Limb (tissue), 2 donors: ENCODE results near the gene ZNF148.

ENCODE experiments used
- DNase-seq, 2 donors: peaks; one replicate each; pipeline ENCODE4 v3.0.0-alpha.2; 2016; ENCODE audit errors: extremely low spot score in 2 of 2

ZNF148 gene

GRCh38 chr3:125229707-125230106 is 145.4 kb downstream of the ZNF148 start:
- no peak for DNase-seq

- no peak for DNase-seq
These were observed 146.0 kb downstream of the ZNF148 start for GRCh38 chr3:125229168-125229567.

- DNase-seq: no peak
These were observed 153.3 kb downstream of the ZNF148 start for GRCh38 chr3:125221831-125222230.

DNA sequence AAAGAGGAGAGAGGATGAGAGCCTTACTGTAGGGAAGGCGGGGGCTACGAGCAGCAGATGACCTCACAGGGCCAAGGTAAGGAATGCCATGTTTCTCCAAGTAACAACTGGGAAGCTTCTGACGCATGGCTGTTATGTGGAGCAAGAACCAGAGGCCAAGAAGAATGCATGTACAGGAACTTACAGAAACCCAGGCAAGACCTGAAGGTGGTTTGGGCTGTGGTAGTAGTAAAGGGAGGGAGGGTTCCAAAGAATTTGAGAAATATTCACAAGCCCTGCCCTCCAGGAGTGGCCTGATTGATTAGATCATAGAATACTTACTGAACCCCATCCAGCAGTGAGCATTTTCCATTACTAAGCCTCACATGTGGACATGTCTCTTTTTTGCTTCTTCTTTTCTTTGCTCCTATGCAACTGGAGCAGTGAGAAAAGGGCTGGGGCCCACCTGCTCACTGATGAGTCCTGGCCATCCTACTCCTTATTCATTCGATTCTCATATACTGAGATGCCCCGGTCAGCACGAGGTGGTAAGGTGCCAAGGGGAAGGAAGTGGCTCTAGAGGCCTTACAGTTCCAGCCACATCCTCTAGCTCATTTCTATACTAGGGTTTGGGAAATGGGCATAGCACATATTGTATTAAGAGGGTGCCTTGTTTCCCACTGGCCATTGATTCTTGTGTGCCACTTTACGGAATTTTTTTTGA is 154.2 kb downstream of the ZNF148 start:
- DNase-seq: no peak

DNA sequence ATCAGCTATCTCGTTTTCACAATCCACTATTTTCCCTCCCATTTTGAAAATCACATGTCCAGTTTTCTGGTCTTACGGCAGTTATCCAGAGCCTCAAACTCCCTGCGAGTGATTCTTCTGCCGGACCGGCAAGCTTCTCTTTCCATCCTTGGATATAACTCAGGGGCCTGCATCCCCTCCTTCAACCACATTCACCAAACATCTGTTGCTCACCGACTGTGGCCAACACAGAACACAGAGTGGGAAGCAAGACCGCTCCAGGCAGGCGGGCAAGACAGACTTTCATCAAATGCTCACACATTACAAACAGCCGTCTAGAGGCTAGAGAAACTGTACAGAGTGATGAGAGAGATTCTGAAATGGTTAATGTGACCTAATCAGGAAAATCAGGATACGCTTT is 154.9 kb downstream of the ZNF148 start:
- DNase-seq: no peak

DNA sequence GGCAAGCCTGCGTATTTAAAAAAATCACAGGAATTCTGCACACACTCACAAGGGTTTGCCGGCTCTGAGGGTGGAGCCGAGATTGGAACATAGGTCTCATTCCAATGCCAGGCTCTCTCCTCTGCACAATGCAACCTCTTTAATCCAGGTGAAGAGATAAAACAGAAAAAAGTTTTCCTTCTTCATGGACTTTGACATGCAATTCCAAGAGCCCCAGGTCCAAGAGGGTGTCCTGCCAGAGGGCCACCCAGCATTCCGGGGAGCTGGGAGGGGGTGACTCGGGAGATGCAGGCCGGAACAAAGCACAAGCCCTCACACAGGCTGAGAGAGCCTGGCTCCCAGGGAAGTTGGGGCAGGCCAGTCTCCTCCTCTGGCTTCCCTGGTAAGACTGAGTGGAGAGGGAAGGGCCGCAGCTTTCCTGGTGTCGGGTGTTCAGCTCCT is 155.8 kb downstream of the ZNF148 start:
- no peak for DNase-seq

DNA sequence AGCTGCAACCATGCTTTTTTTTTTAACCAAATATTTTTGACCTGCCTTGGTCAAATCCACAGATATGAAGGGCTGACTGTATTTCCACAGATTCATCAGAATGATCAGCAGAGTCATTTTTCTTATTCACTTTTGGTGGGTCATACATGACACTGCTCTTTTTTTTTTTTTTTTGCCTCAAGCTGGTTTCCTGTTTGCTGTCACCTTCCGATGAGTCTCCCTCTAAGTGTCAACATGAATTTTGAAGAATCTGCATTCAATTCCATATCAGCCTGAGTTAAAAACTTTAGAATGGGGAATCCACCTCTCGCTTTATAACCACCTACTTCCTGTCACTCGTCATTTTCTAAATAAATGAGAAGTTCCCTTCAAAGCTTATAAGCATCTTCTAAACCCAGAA is 160.4 kb downstream of the ZNF148 start:
- DNase-seq: no peak

DNA sequence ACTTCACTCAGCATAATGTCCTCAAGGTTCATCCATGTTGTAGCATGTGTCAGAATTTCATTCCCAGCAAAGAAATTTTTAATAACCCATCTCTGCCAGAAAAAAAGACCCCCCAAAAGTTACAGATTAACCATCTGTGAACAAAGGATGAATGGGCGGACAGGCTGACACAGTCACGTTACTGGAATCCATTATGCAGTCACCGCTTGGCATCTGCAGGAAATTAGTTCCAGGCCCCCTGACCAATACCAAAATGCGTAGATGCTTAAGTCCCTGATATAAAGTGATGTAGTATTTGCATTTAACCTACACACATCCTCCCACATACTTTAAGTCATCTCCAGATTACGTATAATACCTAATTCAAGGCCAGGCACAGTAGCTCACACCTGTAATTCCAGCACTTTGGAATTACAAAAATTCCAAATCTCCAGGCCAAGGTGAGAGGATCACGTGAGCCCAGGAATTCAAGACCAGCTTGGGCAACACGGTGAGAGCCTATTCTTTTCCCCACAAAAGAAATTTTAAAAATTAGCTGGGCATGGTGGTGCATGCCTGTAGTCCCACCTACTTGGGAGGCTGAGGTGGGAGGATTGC is 161.1 kb downstream of the ZNF148 start:
- DNase-seq: peak in 1 of 2 donors; percentile 8

DNA sequence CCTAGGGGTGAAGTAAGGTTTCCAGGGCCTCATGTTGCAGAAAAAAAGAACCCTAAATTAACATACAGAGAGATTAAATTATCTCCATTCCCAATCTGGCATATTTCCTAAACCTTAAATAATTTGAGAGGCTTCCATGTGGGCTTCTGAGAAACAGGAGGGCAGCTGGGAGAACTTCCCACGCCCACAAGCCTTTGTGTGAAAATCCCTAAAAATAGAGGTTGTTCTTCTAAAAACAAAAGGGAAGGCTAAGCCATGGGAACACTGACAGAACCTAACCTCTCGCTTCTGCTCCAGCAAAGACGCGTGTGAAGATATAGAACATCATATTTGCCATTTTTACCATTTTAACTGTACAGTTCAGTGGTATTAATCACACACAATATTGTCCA is 161.8 kb downstream of the ZNF148 start:
- no peak for DNase-seq

DNA sequence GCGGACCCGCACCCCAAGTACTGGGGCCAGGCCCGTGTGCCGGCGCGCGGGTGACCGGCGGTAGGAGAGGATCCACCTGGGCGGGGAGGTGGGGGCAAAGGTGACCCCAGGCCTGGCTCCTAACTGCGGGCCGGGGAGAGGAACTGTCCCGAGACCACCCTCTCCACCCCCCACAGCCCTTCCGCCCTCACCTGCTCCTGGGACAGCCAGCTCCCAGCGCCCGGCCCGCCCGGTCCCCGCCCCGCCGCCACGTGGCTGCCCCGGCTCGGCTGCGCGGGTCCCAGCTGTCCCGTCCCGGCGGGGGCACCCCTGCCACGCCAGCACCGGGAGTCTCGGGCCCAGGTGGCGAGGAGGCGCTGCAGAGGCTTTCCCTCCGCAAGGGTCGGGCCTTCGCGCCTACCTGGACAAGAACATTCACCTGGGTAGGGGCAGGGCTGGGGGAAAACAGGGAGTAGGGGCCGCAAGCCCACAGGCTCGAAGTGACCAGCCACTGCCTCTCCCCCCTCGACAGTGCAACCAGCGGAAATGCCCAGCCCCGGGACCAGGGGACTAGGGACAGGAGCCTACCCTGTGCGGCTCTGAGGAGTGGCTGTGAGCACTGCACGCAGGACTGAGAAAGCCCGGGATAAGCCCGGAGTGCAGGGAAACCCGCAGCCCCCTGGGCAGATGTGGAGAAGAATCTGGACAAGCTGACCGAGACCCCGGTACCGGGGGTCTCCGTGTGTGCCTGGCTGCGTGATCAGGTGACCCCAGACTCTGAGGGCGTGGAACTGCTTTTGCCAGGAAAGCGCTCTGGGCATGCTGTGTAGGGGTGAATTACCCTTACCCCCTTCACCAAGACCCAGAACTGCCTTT is 162.4 kb downstream of the ZNF148 start, which contains the start of gene SLC12A8:
Gene SLC12A8 (minus strand): TSS at position 240 of the 855 bp plus-strand sequence. CDS start 1,399 bp downstream, outside the sequence.
- peak in 1 of 2 donors; percentile 51 for DNase-seq

GRCh38 chr3:125212091-125212508 is 163.0 kb downstream of the ZNF148 start:
- peak in 1 of 2 donors; percentile 53 for DNase-seq

DNA sequence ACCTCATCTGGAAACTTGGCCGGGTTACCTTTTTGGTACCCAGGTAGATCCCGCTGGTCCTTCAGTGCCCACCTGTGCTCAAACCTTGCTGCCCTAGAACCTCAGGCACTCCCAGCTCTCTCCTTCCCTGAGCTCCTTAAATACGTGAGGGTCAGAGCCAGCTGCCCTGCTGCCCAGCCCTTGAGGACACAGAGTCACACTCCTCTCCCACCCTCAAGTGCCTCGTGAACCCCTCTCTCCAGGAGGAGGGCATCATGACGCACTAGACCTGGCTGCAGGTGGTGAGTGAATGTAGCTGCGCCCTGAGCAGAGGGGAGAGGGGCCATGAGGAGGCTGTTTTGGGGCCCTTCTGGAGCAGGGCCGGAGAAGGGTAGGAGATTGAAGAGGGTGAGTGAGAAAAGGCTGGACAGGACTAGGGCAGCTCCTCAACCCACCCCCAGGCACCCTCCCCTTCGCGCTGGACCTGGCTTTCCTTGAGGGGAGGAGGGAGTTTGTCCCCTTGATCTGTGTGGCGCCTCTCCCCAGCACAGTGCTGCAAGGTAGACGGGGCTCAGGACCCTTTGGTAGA is 163.5 kb downstream of the ZNF148 start:
- DNase-seq: no peak

DNA sequence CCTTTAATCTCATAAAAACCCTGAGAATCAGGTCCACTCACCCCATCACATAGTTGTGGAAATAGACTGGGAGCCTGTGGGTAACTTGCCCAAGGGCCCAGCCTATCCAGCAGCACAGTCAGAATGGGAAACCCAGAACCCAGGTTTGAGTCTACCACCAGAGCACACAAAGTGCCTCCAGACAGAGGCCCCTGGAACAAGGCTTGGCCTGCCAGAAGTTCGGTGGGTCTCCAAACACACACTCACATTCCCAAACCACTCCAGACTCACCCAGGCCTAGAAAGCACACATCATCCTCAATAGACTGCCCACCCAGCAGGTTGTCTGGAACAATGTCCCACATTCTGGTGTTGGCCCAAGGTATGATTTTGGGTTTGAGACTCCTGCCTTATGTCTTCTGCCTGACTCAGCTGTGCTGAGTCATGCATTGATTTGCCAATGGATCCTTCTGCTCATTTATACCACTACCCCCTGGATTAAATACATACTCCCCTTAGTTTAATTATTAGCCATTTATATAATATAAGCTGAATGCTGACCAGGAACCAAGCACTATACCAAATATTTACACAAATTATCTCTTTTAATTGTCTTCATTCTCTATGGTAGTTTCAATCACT is 167.1 kb downstream of the ZNF148 start:
- DNase-seq: no peak

- DNase-seq: no peak
These were observed 167.6 kb downstream of the ZNF148 start for GRCh38 chr3:125207507-125207906.

GRCh38 chr3:125206934-125207333 is 168.2 kb downstream of the ZNF148 start:
- DNase-seq: no peak

DNA sequence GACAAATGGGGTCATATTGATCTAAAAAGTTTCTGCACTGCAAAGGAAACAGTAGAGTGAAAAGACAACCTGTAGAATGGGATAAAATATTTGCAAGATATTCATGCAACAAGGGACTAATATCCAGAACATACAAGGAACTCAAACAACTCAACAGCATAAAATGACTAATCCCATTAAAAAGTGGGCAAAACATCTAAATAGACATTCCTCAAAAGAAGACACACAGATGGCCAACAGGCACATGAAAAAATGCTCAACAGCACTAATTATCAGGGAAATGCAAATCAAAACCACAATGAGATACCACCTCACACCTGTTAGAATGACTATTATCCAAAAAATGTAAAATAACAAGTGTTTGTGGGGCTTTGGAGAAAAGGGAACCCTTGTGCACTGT is 171.4 kb downstream of the ZNF148 start:
- no peak for DNase-seq

DNA sequence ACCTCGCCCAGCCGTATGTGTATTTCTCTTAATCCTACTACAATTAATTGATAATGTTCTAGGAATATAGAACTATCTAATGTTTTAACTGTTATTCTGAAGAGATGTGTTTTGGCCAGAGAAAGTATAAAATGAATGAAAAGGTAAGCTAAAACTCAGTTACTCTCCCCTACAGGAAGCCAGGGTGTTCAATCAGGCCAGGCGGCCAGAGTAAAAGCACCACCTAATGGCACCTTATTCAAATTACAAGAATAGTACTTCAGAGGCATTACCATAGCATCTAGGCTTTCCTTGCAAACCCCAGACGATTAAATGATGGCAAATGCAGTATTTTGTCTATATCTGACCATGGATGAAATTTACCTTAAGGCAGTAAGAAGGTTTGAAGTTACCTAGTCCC is 172.9 kb downstream of the ZNF148 start:
- no peak for DNase-seq

GRCh38 chr3:125200731-125201139 is 174.4 kb downstream of the ZNF148 start:
- DNase-seq: no peak

DNA sequence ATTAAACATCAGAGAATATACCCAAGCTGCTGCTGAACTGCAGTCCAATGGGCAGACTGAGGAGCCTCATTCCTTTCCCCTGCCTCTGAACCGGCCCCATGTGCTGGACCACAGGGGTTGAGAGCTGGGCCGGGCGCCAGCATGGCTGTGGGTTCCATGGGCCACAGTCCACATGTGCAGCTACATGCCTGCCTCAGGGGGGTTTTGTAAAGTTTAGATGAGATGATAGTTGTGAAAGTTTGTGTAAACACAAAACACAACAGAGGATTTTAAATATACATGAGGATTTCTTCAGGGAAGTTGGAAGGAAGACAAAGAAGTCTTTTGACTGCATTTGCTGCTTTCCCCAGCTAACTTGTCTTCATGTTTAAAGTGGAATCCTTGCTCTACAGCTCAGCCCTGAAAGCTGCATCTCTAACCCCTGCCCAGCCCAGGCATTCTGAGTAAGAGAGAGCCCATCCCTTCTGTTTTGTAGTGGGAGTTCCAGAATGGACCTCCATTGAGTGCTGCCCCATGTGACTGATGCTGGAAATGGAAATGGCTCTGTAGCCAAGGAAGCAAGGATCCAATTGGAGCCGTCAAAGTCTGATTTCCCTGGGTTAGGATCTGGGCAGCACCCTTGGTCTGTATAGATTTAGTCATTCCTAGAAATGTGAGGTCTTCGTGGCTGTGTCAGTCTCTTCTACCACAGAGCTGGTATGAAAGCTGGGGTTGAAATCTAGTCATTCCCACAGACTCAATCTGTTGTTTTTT is 180.1 kb downstream of the ZNF148 start:
- peak; percentile 15 to 54 for DNase-seq

DNA sequence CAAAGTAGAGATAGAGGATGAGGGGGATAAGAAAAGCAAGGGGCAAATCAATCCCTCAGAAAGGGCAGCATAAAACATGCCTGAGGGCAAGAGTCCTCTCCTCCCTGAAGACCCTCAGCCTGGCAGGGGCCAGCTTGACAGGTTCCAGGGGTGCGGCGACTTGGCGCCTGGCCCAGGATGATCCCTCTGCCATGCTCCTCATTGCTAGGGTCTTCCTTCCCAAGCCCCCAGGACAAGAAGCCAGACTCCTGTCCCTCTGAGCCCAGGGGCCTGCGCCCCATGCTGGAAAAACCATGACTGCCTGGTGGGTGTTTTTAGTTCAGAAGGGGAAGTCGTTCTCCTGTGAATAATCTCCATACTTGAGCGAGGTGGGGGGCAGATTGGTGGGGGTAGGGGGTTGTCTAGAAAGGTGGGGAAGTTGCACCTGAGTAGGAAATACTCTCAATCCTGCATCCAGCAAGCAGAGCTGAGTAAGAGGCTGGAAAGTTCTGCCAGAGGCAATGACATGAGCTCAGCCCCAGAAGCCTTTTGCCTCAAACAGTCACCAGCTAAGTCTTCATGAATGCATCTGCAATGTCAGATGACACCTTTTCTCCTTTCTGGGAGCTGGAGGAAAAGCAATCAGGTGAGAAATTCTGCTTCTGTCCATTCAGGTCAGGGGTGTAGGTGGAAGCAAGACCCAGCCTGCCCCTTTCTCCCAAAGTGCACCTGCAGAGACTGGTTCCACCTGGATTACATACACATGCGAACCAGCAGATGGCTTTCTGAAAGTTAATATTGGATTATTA is 180.9 kb downstream of the ZNF148 start:
- no peak for DNase-seq
